HG02973 (cell line): ENCODE data around the gene ZNF653.
A peak's percentile ranks its signal among the peaks of the same experiment; 100 is the strongest.
"Not testable (repeated sequence)": the region's sequence is repeated elsewhere in the genome, so short reads cannot be mapped to it uniquely, and the experiment has no call there.

Experiments
- ATAC-seq: cut with Tn5 transposase; IDR thresholded peaks from one replicate; pipeline ENCODE4 v1.9.1; 2021; ENCODE audit warnings: moderate library complexity; ENCODE audit not compliant: unreplicated experiment

ZNF653 gene

GRCh38 chr19:11483366-11484111, 22.1 kb downstream of the ZNF653 start:
- no peak for ATAC-seq

DNA sequence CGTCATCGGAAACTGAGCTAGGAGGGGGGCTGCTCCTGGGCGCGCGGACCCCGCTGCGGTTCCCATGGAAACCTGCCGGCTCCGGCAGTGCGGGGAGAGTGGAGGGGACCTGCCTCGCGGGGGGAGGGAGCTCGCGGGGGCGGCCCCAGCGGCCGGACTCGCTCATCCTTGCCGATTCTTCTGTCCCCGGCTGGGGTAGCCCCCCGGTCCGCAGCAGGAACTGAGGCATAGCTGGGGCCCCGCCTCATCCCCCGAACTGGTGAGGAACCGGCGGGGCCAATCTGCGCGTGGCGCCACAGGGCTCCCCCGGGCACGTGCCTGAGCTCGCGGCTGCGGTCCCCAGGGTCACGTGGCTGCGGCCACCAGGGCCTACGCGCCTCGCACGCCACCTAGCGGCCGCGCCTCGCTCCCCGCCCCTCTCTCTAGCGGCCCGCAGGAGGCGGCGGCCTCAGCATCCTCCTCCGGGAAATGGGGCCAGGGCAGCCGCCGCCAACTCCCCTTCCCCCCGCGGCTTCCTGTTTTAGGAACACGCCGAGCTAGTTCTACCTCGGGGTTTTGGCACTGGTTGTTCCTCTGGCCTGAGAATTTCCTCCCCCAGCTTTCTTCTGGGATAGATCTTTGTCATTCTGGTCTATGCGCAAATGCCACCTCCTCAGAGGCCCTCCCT, 23.1 kb downstream of the ZNF653 start:
- ATAC-seq: peak; percentile 38

GRCh38 chr19:11481534-11482383, 23.9 kb downstream of the ZNF653 start:
- ATAC-seq: peak; percentile 48

GRCh38 chr19:11480715-11481533, 24.7 kb downstream of the ZNF653 start, which contains the start of gene ELAVL3:
Gene ELAVL3 (minus strand): TSS chr19:11481046. CDS start chr19:11480608, 438 bp downstream.
- ATAC-seq: no peak

DNA sequence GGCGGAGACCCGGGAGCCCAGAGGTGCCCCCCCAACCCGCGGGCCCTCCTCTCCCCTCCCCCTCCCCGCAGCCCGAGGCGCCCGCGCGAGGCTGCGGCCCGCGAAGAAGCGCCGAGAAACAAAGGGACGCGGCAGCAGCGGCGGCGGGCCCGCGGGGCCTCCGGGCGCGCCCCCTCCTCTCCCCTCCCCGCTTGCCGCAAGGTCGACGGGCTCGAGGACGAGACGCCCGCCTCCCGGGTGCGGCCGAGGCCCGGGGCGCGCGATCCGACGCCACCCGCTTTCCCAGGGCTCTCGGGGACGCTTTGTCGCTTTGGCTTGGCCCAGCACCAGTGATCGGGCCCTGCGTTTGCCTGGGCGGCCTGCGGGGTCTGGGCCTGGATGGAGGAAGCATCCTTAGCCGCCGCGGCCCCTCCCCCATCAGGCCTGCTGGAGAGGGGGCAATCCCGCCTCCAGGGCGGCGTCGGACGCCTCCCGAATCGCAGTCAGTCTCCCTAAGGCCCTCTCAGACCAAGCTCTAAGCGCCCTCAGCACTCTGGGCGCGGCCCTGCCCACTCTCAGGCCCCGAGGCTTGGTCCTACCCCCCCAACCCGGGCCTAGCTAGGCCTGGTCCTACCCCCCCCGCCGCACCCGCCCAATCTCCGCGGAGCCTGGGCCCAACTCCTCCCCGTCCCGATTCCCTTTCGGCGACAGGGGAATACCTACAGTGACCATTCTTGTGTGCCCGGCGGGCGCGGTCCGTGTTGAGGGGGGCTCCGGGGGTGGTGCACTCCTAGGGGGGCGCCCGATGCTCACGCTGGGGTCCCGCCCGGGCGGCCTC, 25.5 kb downstream of the ZNF653 start:
- ATAC-seq: no peak

- no peak for ATAC-seq
Measured at GRCh38 chr19:11479090-11479897, 26.3 kb downstream of the ZNF653 start.

DNA sequence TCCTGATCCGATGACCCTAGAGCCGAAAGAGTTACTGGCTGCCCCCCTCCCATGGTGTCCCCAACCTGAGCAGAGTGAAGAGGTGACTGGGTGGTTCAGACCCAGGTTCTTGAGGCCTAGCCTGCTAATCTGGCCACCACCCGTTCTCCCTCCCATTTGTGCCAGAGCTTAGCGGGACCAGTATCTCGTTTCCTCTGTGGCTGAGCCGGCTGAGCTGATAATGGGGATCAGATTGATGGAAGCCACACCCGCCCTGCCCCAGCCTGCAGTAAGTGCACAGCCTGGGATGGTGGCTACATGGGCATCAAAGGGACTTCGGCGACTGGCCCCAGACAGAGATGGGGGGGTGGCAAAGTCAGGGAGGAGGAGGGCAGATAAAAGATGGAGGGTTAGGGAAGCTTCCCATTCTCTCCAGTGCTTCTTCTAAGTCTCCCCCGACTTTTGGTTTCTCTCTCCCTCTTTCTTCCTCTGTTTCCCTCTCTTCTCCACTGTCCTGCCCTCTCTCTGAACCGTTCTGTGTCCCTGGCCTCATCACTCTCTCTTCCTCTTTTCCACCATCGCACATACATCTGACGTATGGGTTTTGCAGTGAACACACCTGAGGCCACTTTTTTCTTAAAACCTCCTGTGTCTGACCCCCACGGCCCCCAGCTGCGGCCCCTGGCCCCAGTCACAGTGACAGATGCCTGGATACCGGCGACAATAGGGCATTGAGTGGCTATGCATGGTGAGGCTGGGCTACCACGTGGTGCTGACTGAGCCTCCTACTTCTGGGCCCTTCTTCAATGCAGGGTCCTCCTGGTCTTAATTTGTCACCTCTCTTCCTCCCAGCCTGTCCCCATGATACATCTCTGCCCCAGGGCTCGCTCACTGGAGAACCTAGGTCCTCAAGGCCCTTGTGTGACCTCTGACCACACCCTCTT, 27.2 kb downstream of the ZNF653 start:
- no peak for ATAC-seq

- ATAC-seq: no peak
Measured at GRCh38 chr19:11475861-11476260, 29.8 kb downstream of the ZNF653 start.

DNA sequence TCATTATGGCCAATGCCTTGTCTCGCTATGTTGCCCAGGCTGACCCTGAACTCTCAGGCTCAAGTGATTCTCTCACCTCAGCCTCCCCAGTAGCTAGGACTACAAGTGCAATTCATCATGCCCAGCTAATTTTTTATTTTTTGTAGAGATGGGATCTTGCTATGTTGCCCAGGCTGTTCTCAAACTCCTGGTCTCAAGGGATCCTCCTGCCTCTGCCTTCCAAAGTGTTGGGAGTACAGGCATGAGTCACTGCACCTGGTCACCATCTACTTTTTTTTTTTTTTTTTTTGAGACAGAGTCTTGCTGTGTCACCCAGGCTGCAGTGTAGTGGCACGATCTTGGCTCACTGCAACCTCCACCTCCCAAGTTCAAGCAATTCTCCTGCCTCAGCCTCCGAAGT, 30.3 kb downstream of the ZNF653 start:
- not testable (repeated sequence) for ATAC-seq

DNA sequence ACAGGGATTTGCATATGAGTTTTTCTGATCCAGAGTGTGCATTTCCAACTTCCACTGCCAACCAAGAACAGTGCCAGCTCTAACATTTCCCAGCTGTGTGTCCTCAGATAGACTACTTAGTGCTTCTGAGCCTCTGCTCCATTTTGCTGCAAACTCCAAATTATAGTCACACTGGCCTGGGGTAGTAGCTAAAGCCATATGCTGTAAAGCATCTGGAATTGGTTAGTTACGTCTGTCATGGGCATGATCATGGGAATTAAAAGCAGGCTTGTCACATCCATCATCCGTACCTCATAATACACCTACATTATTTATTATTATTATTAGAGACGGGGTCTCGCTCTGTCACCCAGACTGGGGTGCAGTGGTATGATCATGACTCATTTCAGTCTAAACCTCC, 31.9 kb downstream of the ZNF653 start:
- no peak for ATAC-seq

- ATAC-seq: not testable (repeated sequence)
Measured at GRCh38 chr19:11468266-11468845, 37.3 kb downstream of the ZNF653 start.

GRCh38 chr19:11465600-11465999, 40.0 kb downstream of the ZNF653 start:
- ATAC-seq: no peak

GRCh38 chr19:11464333-11465265, 41.0 kb downstream of the ZNF653 start:
- ATAC-seq: no peak

GRCh38 chr19:11463391-11463790, 42.2 kb downstream of the ZNF653 start:
- ATAC-seq: no peak

- ATAC-seq: no peak
Measured at GRCh38 chr19:11461453-11461852, 44.2 kb downstream of the ZNF653 start.

- no peak for ATAC-seq
Measured at GRCh38 chr19:11460207-11460606, 45.4 kb downstream of the ZNF653 start.
